Neural crest cell (in vitro differentiated cells): ENCODE measurements around the gene SDF2. TPM values are rescaled to one million over a fixed set of nuclear protein-coding genes. Genes with fewer than 3 reads are reported as not detected.

ENCODE experiments used
- DNase-seq: peaks from one replicate; pipeline ENCODE4 v3.0.0; 2021; ENCODE audit warnings: low read depth, mixed read lengths, low spot score
- H3K27ac Mint-ChIP-seq: one replicate; pipeline ENCODE4 v1.8.0; 2021; ENCODE audit warnings: mild to moderate bottlenecking, mixed read lengths; ENCODE audit not compliant: unreplicated experiment
- H3K27me3 Mint-ChIP-seq: 2 replicates; pipeline ENCODE4 v1.8.0; 2021; ENCODE audit warnings: low read depth, mild to moderate bottlenecking, mixed read lengths
- H3K36me3 Mint-ChIP-seq: 2 replicates; pipeline ENCODE4 v1.8.0; 2021; ENCODE audit warnings: low read depth, mild to moderate bottlenecking, mixed read lengths
- H3K4me1 Mint-ChIP-seq: 2 replicates; pipeline ENCODE4 v1.8.0; 2021; ENCODE audit warnings: mixed read lengths
- H3K4me3 Mint-ChIP-seq: one replicate; pipeline ENCODE4 v1.8.0; 2021; ENCODE audit warnings: mild to moderate bottlenecking, mixed read lengths
- H3K9me3 Mint-ChIP-seq: 2 replicates; pipeline ENCODE4 v1.8.0; 2021; ENCODE audit warnings: mixed read lengths
- long read RNA-seq: library from polyadenylated mRNA; unstranded; transcript quantifications from one replicate; pipeline ENCODE4 v2.0.0, GENCODE V29; 2020
- total RNA-seq: library from RNA; stranded (reverse); gene quantifications from 2 replicates; pipeline ENCODE4 v1.2.1, GENCODE V29; 2021
- TF ChIP-seq, protein P1 (sequence below): fragments of 200-600 bp; sonication (generic); conservative IDR thresholded peaks from 2 replicates; pipeline ENCODE4 v1.5.0; 2021; ENCODE audit warnings: antibody characterized with exemption, mild to moderate bottlenecking

SDF2 gene, protein sequence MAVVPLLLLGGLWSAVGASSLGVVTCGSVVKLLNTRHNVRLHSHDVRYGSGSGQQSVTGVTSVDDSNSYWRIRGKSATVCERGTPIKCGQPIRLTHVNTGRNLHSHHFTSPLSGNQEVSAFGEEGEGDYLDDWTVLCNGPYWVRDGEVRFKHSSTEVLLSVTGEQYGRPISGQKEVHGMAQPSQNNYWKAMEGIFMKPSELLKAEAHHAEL
- 47.4 and 48.2 TPM in 2 replicates for total RNA-seq
- long read RNA-seq, transcript SDF2-210 (3 exons, 1,025 nt), result minor isoform, 5 of 61 reads
- long read RNA-seq, transcript SDF2-201 (3 exons, 1,568 nt), result major isoform, 45 of 61 reads
- long read RNA-seq, partial matches to known transcripts, result 0 of 61 reads
- long read RNA-seq, other reads (novel, unspliced or antisense), result 7 of 61 reads

DNA sequence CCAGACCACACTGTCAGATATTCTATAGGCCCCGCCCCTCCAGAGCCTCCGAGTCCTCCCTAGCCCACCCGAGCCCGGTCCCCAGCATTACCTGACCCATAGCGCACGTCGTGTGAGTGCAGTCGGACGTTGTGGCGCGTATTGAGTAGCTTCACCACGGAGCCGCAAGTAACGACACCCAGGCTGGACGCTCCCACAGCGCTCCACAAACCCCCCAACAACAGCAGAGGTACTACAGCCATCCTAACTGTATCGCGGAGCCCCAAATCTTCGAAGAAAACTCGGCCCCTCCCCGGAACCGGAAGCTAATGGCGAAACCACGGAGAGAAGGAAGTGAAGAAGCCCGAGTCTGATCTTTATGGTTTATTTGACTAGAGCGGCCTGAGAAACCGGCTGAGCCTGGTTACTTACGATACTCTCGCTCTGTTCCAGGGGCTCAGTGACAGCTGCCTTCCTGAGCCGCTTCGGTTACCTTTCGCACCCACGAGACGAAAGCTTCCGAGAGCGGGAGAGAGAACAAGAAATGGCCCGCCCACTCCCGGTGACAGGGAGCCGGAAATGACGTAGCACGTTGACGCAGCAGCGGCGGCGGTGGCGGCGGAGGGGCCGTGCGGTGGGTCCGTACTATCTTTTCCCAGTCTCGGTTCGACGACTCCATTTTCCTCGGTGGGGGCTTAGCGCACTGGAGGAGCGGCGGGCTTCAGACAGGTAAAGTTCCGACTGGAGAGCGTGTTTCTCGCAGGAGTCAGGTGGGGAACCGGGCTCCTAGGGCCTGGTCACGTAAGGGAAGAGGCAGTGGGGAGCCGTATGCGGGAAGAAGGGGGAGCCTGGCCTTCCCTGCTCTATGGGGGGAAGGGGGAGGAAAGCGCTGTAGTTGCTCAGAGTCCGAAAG lies at the start of gene SDF2, which contains the start of gene SUPT6H:
Gene SDF2 (minus strand): TSS at position 272 of the 892 bp plus-strand sequence. CDS start 30 bp downstream, at position 242.
Gene SUPT6H (plus strand): TSS at position 571 of the 892 bp plus-strand sequence. CDS start 11,197 bp downstream, outside the sequence.
- H3K27ac Mint-ChIP-seq, result peak within 1 kb of the TSS; percentile 99
- no peaks in the 10 kb centered on the region for H3K9me3 Mint-ChIP-seq
- H3K36me3 Mint-ChIP-seq, result peaks cover 30% of the 10 kb centered on the region
- peaks cover 44% of the 10 kb centered on the region for H3K4me1 Mint-ChIP-seq
- no peaks in the 10 kb centered on the region for H3K27me3 Mint-ChIP-seq
- TF ChIP-seq, protein P1, sequence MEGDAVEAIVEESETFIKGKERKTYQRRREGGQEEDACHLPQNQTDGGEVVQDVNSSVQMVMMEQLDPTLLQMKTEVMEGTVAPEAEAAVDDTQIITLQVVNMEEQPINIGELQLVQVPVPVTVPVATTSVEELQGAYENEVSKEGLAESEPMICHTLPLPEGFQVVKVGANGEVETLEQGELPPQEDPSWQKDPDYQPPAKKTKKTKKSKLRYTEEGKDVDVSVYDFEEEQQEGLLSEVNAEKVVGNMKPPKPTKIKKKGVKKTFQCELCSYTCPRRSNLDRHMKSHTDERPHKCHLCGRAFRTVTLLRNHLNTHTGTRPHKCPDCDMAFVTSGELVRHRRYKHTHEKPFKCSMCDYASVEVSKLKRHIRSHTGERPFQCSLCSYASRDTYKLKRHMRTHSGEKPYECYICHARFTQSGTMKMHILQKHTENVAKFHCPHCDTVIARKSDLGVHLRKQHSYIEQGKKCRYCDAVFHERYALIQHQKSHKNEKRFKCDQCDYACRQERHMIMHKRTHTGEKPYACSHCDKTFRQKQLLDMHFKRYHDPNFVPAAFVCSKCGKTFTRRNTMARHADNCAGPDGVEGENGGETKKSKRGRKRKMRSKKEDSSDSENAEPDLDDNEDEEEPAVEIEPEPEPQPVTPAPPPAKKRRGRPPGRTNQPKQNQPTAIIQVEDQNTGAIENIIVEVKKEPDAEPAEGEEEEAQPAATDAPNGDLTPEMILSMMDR, result no peak
- H3K4me3 Mint-ChIP-seq, result peak within 1 kb of the TSS; percentile 99
- peak; percentile 87 for DNase-seq

DNA sequence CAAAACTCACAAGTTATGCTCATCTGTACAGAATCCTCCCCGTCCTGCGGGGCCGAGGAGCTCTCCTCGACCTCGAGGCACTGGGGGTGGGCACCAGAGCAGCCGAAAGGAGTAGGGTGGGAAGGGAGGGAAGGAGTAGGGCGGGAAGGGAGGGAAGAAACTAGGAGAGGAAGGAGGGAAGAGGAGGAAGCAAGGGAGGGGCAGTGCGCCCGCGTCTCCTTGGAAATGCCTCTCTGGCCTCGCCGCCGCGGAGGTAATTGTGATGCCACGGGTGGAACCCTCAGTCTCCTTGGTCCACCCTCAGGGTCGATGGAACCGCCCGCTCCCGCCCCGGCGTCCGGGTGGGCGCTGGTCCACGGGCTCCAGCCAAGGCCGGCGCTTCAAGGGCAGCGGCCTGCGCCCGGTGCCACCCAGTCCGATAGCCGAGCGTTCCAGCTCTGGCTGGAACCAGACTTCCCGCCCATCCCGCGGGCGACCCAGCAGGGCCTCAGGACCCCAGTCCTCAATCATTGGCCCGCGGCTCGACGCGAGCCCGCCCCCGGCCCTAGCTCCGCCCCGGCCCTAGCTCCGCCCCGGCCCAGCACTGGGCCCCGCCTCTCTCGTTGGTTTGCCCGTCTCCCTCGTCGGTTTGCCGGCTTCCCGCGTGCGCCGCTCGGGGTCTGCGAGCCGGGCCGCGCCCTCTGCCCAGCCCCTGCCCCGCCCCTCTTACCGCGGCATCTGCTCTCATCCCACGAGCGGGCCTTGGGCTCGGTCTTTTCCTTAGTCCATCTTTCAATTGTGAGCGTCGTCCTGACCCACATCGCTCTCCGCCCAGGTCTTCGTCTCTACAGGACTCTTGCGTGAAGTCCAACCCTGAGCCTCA lies 49.4 kb upstream of the SDF2 start:
- peak overlapping the region; percentile 100 for H3K27ac Mint-ChIP-seq
- TF ChIP-seq, protein P1, result no peak
- H3K4me3 Mint-ChIP-seq, result peak overlapping the region; percentile 96
- peak; percentile 96 for DNase-seq
- H3K27me3 Mint-ChIP-seq, result peaks cover 4% of the 10 kb centered on the region
- peaks cover 38% of the 10 kb centered on the region for H3K4me1 Mint-ChIP-seq
- H3K36me3 Mint-ChIP-seq, result peaks cover 21% of the 10 kb centered on the region
- no peaks in the 10 kb centered on the region for H3K9me3 Mint-ChIP-seq

DNA sequence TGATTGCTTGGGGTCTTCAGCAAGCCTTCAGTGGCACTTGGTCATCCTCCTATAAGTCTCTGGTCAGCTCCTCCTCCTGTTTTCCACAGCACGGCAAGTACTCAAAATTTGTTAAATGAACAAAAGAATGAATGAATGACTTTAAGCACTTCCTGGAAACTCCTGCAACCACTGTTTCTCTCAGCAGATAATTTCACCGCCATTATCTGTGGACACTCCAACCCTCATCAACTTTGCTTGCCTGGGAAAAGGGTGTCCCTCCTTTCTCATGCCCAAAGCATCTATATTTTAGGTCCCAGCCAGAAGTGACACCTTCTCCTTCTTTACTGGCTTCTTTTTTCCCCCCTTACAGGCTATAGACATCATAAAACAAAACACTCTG lies 45.6 kb upstream of the SDF2 start:
- no peak for DNase-seq
- Mint-ChIP-seq H3K27me3 (peaks cover 4% of the 10 kb centered on the region), H3K4me1 (peaks cover 36% of the 10 kb centered on the region), H3K27ac (no peak overlapping the region), H3K4me3 (peak overlapping the region; percentile 76), H3K9me3 (no peaks in the 10 kb centered on the region), H3K36me3 (peaks cover 5% of the 10 kb centered on the region)
- TF ChIP-seq, protein P1, result no peak

DNA sequence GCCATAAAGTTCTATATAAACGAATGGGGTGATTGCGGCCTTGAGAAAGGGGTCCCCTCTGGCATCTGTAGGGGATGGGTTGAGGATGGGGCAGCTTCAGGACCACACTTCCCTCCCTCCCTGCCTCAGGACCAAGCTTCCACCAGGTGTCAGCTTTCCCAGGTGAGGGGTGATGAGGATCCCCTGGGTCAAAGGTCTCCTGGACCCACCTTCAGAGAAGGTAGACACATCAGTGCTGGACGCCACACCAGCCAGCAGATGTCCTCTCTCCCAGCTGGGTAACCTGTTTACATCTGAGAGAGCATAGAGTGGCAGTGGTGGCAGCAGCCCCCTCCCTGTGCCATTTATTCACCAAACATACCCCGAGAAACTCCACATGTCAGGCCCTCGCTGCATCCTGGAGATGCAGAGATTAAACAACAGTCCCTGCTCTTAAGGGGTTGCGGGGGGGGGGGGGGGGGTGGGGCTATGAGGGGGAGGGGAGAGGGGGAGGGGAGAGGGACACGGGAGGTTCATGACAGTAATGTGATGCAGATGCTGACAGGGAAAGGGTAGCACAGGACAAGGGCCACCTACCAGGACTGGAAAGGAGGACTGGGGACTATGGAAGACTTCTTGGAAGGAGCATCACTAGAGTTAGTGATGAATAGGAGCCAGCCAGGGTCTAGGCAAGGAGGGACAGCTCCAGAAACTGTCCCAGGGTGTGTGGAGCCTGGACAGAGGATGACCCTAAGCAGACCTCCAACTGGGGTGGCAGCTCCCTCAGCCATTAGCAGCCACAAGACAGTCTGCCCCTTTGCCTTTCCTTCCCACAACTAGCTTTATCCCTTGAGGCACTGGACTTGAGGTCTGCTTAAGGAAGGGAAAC lies 45.0 kb upstream of the SDF2 start:
- TF ChIP-seq, protein P1, result no peak
- Mint-ChIP-seq H3K27ac (no peak overlapping the region), H3K9me3 (no peaks in the 10 kb centered on the region)

More for the DNA sequence above, 45.0 kb upstream of the SDF2 start:
- Mint-ChIP-seq H3K4me1 (peaks cover 36% of the 10 kb centered on the region), H3K27me3 (peaks cover 4% of the 10 kb centered on the region), H3K36me3 (peaks cover 9% of the 10 kb centered on the region), H3K4me3 (peak overlapping the region; percentile 76)
- no peak for DNase-seq
